ENCODE data around the gene TRIM66.

The TRIM66 gene

DNA sequence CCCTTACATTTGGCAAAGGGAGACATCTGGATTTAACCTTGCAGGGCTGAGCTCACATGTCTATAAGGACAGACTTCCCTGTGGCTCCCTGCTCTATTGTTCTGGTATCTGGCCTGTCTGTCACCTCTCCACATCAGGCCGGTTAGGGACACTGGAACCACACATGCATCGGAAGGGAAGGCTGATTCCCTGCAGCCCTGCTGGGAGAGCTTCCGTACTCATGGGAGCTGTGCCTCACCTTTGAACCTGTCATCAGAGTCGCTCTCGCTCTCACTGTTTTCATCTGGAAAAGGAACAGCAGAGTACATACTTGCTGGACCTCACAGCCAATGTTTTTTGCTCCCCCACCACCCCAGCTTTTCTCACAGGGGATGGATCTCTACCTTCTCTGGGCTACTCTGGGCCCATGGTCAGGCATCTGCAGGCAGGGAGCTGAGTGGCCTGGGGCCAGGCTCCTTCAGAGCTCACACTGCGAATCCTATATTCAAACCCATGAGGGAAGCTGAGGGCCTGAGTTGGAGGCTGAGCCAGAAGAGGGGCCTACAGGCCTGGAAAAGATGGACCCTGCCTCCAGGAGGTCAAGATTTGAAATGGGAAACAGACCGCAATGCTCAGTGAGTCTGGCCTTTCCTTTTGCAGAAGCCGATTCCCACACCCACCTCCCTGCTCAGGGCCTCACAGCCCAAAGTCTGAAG is 31.4 kb upstream of the TRIM66 start:
- DNase-seq = no peak

DNA sequence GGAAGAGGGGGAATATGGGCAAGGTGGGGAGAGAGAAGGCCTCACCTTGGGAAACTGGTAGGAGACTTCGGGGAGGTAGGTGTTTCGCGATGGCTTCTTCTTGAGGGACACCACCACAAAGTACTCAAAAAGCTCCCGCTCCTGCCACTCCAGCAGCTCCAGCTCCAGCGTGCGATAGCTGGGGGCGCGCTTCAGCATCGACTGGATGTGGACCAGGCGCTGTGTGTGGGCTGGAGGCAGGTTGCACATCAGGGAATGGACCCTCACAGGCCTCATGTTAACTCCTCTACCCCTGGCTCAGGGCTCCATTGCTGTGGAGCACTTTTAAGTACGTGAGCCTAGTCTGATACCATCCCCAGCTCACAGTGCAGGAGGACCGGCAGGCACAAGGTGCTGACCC is 30.0 kb upstream of the TRIM66 start:
- no peak for DNase-seq

DNA sequence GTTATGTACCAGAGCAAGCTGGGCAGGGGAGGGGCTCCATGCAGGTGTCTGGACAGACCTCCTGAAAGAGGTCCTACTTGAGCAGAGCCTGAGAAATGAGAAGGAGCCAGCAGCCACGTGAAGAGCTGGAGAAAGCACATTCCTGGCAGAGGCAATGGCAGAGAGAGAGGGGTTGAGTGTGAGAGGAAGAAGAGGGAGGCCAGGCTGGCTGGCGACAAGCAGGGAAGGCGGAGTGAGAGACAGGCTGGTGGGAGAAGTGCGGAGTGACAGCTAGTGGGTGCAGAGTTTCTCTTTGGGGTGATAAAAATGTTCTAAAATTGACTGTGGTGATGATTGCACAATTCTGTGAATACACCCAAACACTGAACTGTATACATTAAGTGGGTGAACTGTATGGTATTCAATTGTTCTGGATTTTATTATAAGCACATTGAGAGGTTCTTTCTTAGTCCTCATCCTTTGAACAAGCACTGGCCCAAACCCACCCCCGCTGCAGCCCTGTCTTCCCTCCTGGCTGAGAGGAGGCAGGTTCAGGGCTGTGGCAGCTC is 29.5 kb upstream of the TRIM66 start:
- no peak for DNase-seq

DNA sequence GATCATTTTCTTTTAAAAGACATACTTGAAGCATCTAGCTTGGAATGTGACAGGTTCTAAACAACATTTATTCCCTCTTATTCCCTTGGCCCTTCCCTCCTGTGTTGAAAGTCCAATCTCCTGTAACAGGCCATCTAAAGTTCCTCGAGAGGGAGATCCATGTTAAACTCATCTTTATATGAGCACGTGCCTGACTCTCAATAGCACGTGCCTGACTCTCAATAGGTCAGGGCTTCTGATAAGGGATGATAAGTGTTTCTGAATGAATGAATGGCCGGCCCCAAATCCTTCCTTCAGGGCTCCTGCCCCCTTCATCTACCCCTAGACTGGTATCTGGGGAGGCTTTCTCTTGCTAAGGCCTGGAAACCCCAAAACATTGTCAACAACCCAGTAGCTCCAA is 27.3 kb upstream of the TRIM66 start:
- no peak for DNase-seq

DNA sequence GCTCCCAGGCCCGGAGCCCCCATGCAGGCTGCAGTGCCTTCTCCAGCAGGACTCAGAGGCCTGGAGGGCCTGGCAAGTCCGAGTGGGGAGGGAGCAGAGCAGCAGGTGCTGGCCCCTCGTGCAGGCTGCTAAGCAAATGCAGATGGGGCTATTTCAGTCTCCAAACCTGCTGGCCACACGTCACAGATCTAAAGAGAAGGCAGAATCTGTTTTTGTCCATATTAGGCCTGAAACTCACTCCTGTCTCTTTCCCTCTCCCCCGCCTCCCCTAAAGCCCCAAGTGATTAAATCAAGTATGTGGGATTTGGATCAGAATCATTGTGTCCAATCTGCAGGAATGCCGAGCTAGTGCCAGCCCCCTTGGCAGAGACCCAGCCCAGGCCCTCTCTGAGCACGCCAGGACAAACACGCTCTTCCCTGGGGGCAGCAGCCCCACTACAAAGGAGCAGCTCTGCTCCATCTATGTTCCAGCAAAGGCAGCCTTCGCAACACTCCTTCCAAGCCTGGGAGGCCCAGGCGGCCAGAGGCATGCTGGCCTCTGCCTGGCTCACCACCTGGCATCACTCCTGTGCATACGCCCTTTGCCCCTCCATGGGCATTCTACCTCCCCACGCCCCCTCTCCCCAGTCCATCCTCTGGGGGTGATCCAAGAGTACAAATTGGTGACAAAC is 26.7 kb upstream of the TRIM66 start:
- DNase-seq = no peak

DNA sequence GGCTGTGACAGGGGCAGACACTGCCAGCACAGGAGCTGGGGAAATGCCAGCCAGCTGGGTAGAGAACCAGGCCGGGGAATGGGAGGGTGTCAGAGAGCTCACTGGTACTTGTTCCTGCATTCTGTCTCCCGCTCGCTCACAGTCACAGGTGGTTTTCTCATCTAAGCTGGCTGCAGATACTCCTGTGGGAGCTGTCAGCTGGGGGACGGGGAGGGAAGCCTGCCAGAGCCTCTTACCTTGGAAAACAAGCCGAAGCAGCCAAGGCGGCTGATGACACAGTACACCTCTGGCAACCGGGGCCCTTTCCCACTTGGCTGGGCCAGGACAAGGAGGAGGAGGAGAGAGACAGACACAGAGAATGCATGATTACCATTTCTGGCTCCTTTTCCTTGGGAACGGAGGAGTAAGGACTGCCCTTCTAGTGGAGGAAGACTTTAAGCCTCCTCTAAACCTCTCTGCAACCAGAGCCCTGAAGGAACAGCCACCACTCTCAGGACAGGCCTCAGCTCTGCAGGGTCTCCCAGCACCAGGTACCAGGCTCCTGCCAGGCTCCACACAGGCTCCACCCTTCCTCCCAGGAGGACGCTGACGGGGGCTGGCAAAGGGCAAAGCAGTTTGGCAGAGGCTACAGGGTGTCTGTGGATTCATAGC is 25.2 kb upstream of the TRIM66 start:
- no peak for DNase-seq

DNA sequence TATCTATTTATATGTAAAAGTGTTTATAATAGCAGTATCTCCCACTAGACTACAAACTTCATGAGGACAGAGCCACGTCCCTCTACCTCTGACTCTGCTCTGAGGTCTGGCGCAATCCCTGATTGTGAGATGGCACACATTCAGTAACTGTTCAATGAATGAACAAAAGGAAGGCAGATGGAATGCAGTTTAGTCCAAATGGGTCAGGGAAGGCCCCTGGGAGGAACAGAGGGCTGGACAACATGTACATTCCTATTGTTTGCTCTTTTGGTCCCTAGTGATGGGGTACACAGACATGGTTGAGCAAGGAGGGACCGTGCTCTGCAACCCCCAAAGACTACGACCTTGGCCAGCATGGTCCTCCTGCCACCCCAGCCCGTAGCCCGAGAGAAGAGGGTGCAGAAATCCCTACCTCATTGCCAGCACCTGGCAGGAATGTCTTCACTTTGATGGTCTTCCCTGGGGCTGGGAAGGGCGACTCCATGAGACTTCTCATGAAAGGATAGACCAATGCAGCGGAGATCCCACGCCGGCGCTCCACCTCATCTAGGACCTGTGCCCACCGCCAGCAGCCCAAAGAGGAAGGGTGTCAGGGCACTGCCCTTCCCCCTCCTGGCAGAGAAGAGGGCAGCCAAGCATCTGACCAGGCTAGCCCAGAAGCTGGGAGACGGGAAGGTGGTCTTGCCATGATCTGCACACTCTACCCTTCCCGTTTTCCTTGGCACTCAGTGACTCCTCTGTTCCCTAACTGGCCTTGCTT is 24.4 kb upstream of the TRIM66 start:
- DNase-seq = no peak

DNA sequence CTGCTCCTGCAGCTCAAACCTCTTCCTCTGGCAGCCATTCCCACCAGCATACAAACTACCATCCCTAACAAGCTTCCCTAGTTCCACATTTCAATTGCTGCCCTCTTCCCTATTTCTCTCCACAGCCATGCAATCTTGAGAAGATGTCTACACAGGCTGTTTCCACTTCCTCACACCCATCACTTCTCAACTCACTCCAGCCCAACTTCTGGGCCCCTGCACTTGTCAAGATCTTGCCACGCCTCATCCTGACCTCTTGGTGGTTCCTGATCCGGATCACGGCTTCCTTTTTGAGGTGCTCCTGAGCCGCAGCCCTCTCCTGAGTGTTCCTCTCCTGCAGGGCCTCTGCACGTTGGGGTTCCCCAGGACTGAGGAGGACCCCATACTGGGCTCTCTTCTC is 22.7 kb upstream of the TRIM66 start:
- DNase-seq = no peak

DNA sequence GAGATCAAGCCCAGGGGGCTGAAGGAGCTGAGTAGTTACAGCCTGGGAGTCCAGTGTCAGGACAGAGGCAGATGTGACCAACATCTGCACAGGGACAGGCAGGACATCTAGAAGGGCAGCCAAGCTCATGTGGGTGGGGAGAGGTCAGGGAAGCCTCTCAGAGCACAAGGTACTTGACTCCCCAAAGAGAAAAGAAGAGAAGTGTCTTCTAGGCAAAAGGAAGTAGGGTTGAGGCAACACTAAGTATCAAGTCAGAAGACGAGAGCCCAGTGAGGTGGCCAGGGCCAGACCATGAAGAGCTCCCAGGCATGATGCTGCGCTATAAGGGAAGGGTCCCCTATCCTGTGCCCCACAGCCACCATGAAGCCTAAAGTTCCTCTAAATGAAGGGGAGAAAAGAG is 21.7 kb upstream of the TRIM66 start:
- DNase-seq = no peak

DNA sequence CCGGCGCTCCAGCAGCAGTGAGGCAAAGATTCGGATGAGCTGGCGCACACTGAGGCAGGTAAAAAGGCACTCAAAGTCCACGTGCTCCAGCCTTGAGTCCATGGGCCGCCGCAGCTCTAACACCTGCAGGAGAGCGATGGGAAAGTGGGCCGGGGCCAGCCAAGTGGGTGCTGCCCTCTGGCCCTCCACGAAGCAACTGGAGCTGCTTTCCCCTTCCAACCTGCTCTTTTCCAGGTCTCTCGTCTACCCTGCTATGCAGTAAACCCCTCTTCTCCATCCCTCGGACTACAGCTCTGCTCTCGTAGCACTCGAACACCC is 20.1 kb upstream of the TRIM66 start:
- DNase-seq = no peak

DNA sequence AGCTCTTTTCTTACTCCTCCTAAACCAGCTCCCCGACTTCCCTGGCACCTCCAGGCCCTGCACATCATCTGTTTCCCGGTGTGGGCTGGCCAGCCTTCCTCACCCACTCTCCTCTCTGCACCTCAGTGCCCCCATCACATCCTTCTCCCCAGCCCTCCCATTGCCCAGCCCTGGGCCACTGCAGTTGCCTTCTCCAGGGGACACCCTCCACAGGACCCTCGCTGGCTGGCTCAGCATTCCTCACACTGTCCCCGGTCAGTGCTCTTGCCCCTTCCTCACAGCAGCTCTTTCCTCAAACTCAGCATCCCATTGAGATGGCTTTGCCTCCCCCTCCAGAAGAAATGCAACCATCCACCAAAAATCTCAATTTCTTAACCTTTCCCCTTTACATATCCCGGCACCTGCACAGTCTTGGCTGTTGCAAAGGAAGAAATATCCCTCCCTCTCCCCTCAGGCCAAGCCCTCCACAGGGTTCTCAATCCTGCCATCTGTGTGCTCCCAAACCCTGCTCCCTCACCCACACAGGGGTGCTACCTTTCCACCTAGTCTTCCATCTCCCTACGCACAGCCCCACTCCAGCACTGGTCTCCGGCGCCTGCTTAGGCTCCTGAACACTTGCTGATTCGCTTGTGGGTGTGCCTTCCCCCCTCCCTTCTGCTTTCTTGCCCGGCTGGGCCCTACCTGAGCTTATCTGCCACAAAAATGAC is 19.6 kb upstream of the TRIM66 start:
- DNase-seq = no peak

DNA sequence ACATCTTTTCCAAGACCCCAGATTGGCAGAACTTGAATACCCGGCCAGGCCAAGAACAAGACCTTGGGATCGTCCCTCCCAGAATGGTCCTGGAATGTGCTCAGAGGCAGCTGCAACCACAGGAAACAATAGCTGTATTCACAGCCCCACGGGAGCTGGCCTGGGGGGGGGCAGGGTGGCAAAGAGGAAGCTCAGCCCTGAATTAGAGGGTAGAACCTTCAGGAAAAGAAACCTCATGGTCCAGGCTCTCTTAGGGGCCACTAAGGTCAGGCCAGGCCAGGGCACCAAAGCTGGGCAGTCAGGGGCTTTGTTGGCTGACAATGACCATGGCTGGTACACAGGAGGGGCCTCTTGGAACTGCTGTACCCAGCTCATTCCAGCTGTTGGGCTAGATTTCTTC is 17.4 kb upstream of the TRIM66 start:
- DNase-seq = no peak

DNA sequence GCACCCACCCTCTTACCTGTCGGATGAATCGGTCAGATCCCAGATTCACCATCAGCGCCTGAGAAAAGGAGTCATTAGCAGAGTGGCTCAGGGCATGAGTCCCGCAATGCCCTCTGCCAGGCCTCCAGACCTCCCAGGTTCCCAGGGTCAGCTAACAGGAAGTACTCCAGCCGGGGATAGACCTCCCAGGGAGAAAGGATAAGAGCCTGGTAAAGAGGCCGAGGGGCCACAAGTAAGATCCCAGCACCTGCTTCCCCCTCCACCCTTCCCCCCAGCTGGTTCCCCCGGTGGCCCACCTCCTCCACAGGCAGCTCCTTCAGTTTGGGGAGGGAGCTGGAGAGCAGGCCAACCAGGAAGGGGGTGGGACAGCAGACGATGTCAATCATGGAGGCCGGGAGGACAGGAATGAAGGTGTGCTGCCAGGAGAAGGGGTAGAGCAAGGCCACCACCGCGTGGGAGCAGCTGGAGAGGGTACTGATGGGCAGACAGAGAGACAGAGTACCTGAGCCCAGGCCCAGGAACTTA is 16.5 kb upstream of the TRIM66 start:
- no peak for DNase-seq

DNA sequence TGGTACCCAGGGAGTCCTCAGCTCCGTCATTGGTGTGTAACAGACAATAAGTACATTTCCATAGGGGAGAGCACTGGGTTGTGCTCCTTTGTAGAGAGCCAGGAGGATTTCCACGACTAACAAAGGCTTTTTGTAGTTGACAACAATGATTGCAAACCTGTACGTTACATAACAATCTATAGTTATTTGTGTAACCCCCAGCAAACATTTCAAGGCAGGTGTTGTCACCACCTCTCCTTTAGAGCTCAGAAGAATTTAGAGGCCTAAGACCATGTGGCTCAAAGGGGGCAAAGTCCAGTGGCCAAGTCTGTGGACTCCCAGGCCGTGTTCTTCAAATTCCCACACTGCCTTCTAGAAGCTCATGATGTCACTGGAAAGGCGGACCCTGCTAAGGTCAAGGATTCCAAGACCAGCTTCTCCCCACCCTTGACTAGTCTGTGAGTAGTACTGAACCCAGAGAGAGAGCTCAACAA is 15.9 kb upstream of the TRIM66 start:
- DNase-seq = no peak

DNA sequence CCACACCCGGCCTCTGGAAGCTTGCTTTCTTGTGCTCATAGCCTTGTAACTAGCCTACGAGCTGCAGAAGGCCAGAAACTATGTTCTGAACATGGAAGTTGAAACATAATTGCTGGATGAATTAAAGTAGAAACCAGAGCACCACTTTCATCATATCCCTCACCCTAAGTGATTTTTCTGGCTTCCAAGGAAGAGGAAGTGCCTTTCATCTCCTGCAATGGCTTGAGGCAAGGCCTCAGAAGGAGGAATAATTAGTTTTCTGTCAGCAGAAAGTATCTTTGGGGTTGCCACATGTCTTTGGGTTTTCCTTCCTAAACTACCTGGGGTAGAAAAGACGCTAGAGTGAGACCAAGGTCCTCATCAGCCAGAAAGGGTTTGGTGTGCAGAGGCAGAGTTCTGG is 14.6 kb upstream of the TRIM66 start:
- DNase-seq = no peak

DNA sequence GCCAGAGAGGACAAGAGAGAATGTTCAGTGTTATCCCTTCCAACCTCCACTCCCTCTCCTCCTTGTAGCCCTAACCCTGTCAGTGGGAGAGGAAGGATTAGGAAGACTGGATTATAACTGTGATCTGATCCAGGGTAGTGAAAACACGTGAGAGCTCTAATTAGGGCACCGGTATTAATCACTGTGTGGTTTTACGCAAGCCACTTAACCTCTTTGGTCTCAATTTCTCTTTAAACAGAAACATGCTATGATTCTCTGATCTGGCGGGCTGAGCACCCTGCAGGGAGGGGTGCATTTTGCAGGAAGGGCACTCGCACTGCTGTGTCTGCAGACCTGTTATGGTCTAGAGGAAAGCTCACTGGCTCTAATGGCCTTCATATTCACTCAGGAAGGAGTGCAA is 11.7 kb upstream of the TRIM66 start:
- DNase-seq = no peak

DNA sequence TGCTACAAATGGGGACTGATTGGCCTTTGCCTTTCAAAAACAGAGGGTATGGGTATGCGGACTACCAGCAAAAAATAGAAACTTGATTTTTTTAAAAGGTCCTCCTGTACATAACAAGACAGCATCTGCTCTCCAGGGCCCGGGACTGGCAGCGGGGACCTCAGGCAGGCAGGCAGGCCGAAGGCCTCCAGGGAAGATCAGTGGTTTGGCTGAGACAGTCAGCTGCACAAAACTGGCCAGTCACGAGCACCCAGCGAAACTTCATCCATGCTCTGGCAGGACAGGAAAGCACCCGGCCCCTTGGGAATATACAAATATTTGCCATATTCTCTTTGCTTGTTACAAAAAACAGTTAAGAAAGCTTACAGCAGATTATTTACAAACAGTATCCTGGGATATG is 11.1 kb upstream of the TRIM66 start:
- no peak for DNase-seq

DNA sequence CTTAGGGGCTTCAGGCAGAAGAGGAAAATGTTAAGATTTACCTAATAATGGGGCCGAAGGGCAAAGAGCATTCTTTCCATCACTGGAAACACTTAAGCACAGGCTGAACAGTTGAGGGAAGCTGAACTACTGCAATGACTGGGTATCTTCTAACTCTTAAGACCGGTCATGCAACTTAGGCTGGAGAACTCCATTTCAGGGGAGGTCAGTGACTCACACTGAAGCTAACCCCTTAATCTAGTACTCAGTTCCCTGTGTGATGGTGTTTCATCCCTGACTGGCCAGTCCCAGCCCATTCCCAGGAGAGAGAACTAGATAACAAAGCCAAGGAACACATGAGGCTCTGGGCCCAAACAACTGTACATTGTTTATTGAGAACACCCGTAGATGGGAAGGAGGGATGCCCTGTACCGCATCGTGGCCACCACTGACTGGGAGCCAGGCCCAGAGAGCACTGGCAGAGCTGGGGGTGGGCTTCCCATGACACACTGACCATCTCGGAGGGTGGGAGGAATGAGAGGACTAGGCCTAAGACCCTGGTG is 10.6 kb upstream of the TRIM66 start:
- no peak for DNase-seq

DNA sequence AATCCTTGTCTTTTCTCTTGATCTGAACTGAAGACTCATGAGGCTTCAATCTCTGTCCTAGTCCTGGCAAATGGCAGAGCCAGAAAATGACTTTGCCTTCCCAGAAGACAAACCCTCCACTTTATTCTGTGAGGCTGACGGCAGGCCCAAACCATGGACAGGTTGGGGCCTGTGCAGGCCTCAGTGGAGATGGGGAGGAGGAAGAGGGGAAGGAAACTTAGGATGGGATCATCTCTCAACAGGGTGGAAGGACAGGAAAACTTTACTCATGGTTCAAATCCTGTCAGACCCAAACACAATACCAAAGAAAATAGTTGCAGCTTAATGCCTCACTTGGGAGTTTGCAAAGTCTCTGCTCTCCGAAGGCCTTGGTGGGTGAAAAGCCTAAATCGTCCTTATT is 10.0 kb upstream of the TRIM66 start:
- no peak for DNase-seq

DNA sequence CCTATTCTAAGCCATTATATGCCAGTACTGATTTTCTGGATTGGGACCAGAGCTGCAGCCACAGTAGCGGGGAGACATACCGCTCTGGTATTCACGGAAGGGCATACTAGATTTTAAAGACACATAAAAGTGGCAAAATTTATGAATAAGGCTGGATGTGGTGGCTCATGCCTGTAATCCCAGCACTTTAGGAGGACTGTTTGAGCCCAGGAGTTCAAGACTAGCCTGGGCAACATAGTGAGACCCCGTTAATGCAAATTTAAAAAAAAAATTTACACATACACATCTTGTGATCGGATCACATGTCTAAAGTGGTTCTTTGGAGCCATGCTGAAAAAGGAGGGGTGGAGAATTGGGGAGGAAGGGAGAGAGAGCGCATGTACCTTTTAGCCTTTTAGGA is 9.1 kb upstream of the TRIM66 start:
- DNase-seq = no peak

DNA sequence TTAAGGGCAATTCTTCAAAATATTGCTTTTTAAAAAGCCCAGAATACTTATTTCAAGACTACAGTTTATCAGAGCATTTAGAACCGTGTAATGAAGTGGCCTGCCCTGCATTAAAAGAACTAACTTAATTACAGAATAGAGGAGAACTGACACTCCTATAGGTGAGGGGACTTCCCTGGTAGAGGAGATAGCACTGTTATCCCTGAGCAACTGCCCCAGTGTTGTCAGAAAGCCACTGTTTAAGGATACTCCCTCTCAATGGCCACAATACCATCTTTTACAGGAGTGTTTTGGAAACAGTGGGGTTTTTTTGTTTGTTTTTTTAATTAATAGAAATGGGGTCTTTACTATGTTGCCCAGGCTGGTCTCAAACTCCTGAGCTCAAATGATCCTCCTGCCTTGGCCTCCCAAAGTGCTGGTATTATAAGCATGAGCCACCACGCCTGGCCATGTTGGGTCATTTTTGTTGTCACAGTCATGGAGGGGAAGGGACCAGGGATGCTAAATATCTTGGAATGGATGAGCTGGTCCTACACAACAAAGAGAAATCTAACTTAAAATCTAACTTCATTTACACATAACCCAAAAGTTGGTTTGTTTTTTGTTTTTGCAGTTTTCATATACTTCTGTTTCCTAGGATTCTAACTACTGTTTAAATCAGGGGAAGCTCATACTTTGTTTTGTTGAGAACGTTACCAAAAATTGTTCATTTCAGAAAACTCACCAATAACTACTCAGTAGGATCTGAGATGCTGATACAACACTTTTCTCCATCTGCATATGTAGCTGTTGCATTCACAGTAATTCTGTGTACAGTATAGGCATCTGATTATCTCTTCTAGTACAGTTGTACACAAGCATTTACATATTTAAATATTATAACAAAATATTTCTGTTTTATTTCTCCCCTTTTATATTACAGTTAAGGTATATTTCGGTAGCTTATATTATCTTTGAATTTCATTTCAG is 8.2 kb upstream of the TRIM66 start:
- no peak for DNase-seq
